Testis (tissue), 3 donors: ENCODE results near the gene NAA80. TPM values are rescaled to one million over a fixed set of nuclear protein-coding genes. Genes with fewer than 3 reads are reported as not detected.

ENCODE experiments used
- DNase-seq: peaks from one replicate; pipeline ENCODE4 v3.0.0-alpha.2; 2019
- H3K27ac ChIP-seq, 2 donors: fragments of 200-600 bp; sonication (generic); one replicate each; pipeline ENCODE4 v1.5.1; 2019
- H3K27me3 ChIP-seq: fragments of 200-600 bp; sonication (generic); one replicate; pipeline ENCODE4 v1.5.1; 2019
- H3K36me3 ChIP-seq: fragments of 200-600 bp; sonication (generic); one replicate; pipeline ENCODE4 v1.5.1; 2017; ENCODE audit warnings: low read depth; ENCODE audit errors: missing control alignments
- H3K4me1 ChIP-seq: fragments of 200-600 bp; sonication (generic); one replicate; pipeline ENCODE4 v1.5.1; 2019
- H3K4me3 ChIP-seq, 2 donors: fragments of 200-600 bp; sonication (generic); one replicate each; pipeline ENCODE4 v1.5.1; 2017 to 2019
- H3K9me3 ChIP-seq: fragments of 200-600 bp; sonication (generic); one replicate; pipeline ENCODE4 v1.5.1; 2017
- CTCF ChIP-seq, 3 experiments: fragments of 450-650 bp in 2 of 3; fragments of 200-600 bp in 1 of 3; sonication (generic) in 1 of 3; IDR thresholded peaks; one replicate each; pipeline ENCODE4 v1.5.1; 2016 to 2019; ENCODE audit warnings: antibody characterized with exemption in 3 of 3, mild to moderate bottlenecking in 2 of 3, moderate library complexity in 1 of 3
- POLR2A ChIP-seq: fragments of 450-650 bp; IDR thresholded peaks from one replicate; pipeline ENCODE4 v1.6.1; 2017; ENCODE audit warnings: antibody characterized with exemption, mild to moderate bottlenecking, moderate library complexity
- WGBS, 2 donors: methylation state at CpG; one replicate each; pipeline ENCODE4 v1.1.5; 2018; 5-methylcytosine and 5-hydroxymethylcytosine counted together
- intact Hi-C: fragments of 100-400 bp; cut with DNase I; formaldehyde crosslinking; loops from one replicate; pipeline ENCODE4 v1.15.1; 2023; ENCODE audit warnings: low total_unique reads
- polyA plus RNA-seq: library from polyadenylated mRNA; stranded (reverse); fragments of 350-450 nt; fragmentation: Illumina TruSeq; extraction: RNeasy Lipid Tissue Mini Kit (QIAGEN cat#74804); gene quantifications from one replicate; pipeline ENCODE4 v1.2.3, GENCODE V29; 2014; ENCODE audit warnings: low read depth, low replicate concordance; ENCODE audit not compliant: insufficient read depth
- total RNA-seq, 2 donors: library from RNA; depleted of rRNA; stranded (reverse); fragments of >200 nt; gene quantifications; one replicate each; pipeline ENCODE4 v1.2.3, GENCODE V29; 2016

NAA80 gene
- total and polyA plus RNA-seq, 3 donors from 2014 or later, result 37.9 to 79.4 (median 72.4) TPM

- Histone ChIP-seq H3K4me3 (peak overlapping the region in 1 of 2 donors; percentile 77), H3K4me1 (peaks cover 22% of the 10 kb centered on the region), H3K27ac (peak overlapping the region in 1 of 2 donors; percentile 37), H3K27me3 (no peaks in the 10 kb centered on the region), H3K9me3 (no peaks in the 10 kb centered on the region), H3K36me3 (no peaks in the 10 kb centered on the region)
- DNase-seq, result no peak
- WGBS, 2 donors, result 53 to 80% methylated on average over 4 to 10 of the region's 12 CpGs
- no peak for TF ChIP-seq POLR2A
- no peak for TF ChIP-seq CTCF (IDR thresholded peaks at IDR 0.05)
- intact Hi-C loops, result no loop called here
Observed at GRCh38 chr3:50293079-50293801, 6.0 kb downstream of the NAA80 start.

GRCh38 chr3:50292159-50293078 lies 6.8 kb downstream of the NAA80 start, which contains the start of gene IFRD2:
Gene IFRD2, minus strand, starts transcription at chr3:50292429. Its CDS starts 155 bp downstream, at chr3:50292274.
- peak within 1 kb of the TSS; percentile 47 to 80 for H3K27ac ChIP-seq
- intact Hi-C loops, result no loop called here
- WGBS, 2 donors, result 1 to 6% methylated on average over 9 to 49 of the region's 67 CpGs

GRCh38 chr3:50290161-50290641 lies 9.0 kb downstream of the NAA80 start:
- WGBS, 2 donors, result 63 to 92% methylated on average over 13 to 15 of the region's 16 CpGs
- Histone ChIP-seq H3K27me3 (no peaks in the 10 kb centered on the region), H3K4me3 (no peak overlapping the region), H3K9me3 (no peaks in the 10 kb centered on the region), H3K4me1 (peaks cover 20% of the 10 kb centered on the region), H3K27ac (no peak overlapping the region), H3K36me3 (no peaks in the 10 kb centered on the region)
- no peak for TF ChIP-seq POLR2A
- TF ChIP-seq CTCF (IDR thresholded peaks at IDR 0.05), result no peak
- no peak for DNase-seq
- intact Hi-C loops, result no loop called here

More at GRCh38 chr3:50292159-50293078, 6.8 kb downstream of the NAA80 start, which contains the start of gene IFRD2:
- Histone ChIP-seq H3K36me3 (no peaks in the 10 kb centered on the region), H3K4me3 (peak within 1 kb of the TSS; percentile 77 to 91), H3K9me3 (no peaks in the 10 kb centered on the region), H3K4me1 (peaks cover 20% of the 10 kb centered on the region), H3K27me3 (no peaks in the 10 kb centered on the region)
- TF ChIP-seq POLR2A (no peak), CTCF (IDR thresholded peaks at IDR 0.05) (no peak)
- DNase-seq, result peak; percentile 99

- TF ChIP-seq CTCF (IDR thresholded peaks at IDR 0.05) (no peak), POLR2A (no peak)
- Histone ChIP-seq H3K27me3 (no peaks in the 10 kb centered on the region), H3K4me3 (no peak overlapping the region), H3K4me1 (peaks cover 20% of the 10 kb centered on the region), H3K36me3 (no peaks in the 10 kb centered on the region), H3K27ac (no peak overlapping the region), H3K9me3 (no peaks in the 10 kb centered on the region)
- 97 to 100% methylated on average over 3 to 6 of the region's 6 CpGs for WGBS, 2 donors
- intact Hi-C loops, result no loop called here
- no peak for DNase-seq
Observed at GRCh38 chr3:50289130-50289529, 10.1 kb downstream of the NAA80 start.
